HG02981 (cell line): ENCODE results near the gene CCDC106.

Source experiments
- ATAC-seq: cut with Tn5 transposase; IDR thresholded peaks from one replicate; pipeline ENCODE4 v1.9.1; 2021; ENCODE audit warnings: mild to moderate bottlenecking, moderate library complexity; ENCODE audit not compliant: unreplicated experiment

CCDC106 gene

DNA sequence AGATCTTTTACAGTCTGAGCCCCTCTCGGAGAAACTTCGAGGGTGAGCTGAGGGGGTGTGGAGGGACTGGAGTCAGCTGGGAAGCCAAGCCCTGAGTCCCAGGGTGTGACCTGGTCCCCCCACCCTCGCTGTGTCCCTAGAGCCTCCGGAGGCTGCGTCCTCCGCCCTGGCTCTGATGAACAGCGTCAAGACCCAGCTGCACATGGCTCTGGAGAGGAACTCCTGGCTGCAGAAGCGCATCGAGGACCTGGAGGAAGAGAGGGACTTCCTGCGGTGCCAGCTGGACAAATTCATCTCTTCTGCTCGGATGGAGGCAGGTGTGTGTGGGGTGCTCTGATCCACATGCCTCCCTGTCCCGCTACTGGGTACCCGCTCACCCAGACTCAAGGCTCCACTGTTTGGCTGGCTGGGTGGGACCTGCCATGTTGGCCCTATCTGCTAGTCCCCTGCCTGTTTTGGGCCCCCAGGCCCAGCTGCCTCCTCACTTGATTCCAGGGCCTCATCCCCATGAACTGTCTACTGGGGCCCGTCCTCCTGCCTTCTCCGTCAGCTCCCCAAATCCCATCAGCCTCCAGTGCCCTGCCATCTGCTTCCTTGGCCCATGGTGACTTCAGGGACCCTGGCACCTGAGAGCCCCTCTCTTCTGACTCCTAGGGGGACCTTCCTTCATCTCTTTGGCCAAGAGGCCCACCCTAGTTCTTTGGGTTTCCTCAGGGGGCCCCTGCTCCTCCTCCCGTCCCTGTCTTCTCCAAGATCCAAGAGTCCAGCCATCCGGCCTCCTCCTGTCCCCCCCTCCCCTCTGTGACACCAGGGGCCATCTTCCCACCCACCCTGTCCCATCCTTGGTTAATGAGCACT lies 1.5 kb downstream of the CCDC106 start:
- ATAC-seq, result no peak

DNA sequence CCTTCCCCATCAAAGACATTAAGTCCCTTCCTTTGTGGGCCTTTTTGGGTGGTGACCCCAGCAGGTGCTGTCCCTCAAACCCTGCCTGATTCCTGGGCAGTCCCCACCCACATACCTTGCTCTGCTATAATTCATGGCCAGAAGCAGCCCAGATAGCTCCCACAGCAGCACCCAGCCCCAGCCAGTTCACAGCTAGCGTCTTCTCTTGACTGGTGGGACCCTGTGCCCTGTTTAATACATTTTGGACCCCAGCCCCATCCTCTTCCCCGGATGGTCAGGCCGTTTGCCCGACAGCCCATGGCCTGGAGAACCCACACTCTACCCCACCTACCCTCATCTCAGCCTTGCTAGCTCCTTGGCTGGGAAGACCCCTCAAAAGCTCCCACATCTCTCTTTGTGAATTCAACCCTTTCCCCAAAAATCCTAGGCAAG lies 2.1 kb downstream of the CCDC106 start:
- ATAC-seq, result no peak

DNA sequence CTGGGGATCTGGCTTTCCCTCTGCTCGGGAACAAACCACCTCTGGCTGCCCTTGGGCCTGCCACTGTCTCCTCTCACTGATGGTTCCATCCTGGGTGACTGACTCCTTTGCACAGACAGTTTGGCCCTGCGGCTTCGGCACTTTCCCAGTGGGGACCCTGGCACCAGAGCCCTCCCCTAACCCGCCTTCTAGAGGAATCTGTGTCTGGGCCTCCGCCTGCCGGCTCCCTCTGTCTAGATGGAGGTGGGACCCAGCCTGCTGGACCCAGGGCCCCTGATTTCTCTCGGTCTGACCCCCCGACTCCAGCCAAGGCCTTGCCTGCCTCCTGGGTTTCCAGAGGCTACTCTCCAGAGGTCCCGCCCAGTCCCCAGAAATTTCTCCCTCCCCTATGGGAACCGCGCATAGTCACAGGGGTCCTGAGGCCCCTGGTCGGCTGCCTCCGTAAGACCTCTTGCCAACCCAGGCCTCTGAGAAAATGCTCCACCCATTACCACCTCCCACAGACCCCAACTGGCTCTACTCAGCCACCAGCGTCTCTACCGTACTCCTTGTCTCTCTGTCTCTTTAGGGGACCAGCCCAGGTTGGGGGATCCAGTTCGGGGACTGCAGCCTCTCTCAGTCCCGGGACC lies 2.7 kb downstream of the CCDC106 start:
- no peak for ATAC-seq

DNA sequence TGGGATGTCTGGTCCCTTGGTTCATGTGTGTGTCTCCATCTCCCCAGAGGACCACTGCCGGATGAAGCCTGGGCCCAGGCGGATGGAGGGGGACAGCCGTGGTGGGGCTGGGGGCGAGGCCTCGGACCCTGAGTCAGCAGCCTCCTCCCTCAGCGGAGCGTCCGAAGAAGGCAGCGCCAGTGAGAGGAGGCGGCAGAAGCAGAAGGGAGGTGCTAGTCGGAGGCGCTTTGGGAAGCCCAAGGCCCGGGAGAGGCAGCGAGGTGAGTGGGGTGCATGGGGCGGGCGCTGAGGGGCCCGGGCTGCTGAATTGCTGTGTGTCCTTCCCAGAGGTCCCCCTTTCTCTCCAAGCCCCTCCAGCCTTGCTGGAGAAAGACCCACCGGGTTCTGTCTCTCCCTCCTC lies 3.2 kb downstream of the CCDC106 start:
- no peak for ATAC-seq

DNA sequence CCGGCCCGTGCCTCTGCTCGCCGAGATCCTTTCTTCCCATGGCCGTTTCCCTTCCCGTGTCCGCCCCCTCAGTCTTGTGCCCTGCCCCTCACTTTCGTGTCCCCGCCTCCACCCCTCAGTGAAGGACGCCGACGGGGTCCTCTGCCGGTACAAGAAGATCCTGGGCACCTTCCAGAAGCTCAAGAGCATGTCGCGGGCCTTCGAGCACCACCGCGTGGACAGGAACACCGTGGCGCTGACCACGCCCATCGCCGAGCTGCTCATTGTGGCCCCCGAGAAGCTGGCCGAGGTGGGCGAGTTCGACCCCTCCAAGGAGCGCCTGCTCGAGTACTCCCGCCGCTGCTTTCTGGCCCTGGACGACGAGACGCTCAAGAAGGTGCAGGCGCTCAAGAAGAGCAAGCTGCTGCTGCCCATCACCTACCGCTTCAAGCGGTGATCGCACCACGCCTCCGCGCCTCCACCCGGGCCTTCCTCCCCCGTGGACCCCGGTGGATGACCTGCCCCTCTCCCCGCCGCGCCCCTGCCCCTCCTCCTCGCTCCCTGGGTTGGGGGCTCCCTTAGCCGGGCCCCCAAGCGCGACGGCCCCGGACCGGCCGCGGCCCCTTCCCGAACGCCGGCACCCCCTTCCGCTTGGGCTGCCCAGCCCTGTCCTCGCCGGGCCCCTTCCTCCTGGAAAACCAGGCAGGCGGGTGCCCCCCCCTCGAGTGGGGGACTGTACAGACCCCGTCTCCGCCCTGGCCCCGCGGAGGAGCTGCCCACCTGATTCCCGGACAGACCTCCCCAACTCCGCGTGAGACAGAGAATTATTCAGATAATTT lies 4.5 kb downstream of the CCDC106 start:
- ATAC-seq, result no peak

DNA sequence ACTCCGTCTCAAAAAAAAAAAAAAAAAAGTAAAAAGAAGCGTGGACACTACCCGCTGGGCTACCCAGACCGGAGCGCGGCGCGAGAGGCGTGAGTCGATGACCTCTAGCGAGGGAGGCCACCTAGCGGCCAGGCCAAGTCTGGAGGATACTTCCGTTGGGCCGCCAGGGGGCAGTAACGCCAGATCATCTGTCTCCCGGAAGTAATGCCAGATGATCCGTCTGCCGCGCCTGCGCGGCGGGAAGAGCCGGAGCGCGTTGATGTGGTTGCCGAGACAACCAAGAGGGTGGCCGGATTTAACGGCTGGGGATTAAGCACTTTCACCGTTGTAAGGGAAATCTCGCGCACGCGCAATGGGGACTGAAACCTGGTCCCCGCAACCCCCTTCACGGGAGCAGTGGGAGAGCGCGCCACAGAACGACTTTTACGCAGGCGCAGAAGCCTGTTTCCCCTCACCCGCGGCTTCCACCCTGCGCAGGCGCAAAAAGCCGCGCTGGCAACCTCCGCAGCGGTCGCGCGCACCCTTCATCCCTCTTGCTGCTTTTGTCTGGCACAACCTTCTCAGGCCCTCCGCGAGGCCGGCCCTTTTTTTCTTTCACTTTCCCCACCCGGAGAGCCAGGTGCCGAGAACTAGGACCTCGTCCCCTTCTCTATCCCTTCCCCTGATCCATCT lies 5.8 kb downstream of the CCDC106 start:
- ATAC-seq, result peak; percentile 40

DNA sequence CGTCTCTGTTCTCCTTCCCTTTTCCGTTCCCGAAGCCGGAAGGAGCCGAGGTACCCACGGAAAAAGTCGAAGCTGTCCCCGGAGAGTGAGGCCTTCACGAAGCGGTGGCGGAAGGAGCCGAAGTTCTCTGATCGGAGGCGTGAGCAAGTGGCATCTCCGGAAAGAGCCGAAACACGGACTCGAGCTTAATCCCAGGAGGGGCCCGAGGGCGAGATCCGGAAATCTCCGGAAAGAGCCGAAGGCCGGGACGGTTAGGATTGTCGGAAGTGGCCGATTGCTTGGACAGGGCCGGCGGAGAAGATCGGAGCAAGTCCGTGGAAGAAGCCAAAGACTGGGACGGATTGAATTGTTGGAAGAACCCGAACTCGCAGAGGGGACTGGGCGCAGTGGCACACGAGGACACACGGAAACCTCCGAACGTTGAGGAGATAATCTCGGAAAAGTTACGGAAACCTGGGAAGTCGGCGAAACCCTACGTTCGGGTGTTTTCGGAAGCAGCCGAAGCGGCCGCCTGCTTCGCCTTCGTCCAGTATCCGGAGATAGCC lies 6.4 kb downstream of the CCDC106 start:
- peak; percentile 60 for ATAC-seq

DNA sequence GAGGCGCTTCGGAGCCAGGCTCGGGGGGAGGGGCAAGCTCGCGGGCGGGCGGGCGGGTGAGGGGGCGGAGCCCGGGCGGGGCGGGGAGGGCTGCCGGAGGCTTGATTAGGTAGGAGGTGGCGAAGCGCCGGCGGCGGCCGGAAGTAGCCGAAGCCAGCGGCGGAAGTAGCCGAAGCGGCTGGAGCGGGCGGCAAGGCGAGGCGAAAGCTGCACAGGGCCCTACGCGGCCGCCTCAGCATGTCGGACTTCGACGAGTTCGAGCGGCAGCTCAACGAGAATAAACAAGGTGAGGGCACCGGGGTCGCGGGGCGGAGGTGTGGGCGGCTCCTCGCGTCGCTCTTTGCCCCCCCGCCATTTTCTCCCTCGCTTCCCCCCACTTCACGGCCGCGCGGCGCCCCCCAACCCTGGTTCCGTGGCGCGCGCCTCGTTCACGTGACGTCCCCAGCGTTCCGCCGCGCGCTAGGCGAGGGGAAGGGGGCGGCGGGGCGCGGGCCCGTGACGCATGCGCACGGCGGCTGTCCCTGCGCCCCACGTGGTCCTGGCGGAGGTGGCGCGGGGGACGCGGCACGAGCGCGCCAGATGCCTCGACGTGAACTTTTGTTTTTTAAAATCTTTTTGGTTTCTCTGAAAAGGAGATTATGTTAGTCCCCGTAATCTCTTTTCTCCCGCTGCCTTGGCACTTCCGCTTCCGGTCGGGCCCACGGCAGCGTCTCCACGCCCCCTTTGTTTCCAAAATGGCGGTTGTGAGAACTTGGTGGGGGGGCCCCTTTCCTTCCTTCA lies 7.0 kb downstream of the CCDC106 start, which contains the start of gene U2AF2:
Gene U2AF2 (plus strand): TSS at position 168 of the 780 bp plus-strand sequence. CDS start 70 bp downstream, at position 238.
- peak; percentile 36 for ATAC-seq

DNA sequence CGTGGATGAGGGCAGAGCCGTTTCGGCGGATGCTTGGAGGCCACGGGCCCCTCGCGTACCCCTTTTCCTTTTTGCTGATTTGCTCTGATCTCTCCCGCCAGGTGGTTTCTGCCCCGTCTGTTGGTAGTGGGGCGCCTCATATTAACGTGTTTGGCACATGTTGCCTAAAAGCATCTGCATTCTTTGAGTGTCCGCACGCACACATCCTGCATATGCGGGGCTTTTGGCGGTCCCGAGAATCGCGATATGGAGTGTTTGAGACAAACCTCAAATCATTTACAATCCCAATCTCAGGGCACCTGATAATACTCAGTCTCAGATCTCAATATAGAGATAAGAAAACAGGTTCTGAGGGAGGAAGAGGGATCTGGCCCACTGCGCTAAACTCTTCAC lies 7.6 kb downstream of the CCDC106 start:
- ATAC-seq, result no peak

DNA sequence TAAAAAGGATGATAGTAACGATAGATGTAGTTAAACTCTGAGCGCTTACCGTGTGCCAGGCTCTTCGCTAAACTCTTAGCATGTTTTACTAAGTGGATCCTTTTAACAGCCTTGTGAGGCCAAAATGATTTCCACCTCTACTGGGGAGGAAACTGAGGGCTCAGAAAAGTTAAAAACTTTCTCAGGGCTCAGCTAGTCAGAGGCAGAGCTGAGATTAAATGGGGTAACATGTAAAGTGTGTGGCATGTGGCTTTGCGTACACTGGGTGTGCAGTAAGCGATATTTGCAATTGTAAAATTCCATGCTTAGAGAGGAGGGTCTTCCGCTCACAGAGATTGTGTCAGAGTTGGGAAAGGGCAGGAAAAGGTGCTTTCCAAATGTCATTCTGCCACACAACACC lies 8.5 kb downstream of the CCDC106 start:
- no peak for ATAC-seq

DNA sequence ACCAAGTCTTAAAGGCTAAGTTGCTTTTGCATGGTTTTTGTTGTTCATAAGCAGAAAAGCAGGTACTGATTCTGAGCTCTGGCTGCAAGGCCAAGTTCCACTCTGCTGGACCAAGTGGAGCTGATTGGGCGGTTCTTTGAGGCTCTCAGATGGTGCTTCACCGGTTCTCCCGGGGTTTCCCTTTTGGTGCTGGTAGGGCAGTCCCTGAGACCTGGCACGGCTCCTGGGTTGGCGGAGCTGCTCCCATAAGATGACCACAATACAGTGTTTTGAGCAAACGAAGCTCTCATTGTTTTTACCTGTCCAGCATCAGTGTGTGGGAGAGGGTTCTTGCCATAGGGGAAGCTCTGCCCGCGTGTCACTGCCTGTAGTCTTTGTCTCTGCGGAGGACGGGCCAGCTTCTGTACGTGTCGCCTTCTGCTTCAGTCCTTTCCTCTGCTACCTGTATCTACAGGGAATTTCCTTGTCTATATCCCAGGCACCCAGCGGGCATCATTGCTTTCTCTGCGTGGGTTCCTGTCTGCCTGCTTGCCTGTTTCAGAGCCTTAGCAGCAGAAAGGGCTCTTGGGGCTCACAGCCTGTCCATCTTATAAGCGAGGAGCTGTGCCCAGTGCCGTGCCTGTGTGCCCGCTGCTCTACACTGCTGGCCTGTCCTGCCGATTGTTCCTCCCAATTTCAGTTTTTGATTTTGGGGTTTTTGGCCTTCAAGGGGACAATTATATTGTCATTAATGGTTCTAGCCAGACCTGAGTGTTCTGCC lies 9.2 kb downstream of the CCDC106 start:
- no peak for ATAC-seq

DNA sequence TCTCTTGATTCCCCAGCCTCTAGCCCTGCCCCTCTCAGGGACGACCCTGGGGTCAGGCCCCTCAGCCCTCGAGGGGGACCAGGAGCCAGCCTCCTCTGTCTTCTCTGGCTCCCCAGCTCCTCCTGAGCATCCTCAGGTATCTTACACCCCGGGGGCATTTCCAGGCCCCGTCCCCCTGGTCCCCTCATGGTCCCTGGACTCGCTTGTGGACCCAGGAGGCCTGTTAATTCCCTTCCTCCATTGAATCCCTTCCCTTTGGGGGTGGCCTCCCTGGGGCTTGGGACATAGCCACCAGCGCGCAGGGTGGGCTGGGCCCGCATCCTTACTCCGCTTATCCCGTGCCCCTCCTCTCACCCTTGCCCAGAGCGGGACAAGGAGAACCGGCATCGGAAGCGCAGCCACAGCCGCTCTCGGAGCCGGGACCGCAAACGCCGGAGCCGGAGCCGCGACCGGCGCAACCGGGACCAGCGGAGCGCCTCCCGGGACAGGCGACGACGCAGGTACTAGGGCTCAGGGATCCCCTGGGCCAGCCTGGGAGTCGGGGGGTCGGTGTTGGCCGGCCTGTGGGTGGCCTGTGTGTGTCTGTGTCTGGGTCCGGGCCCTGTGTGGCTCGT lies 10.9 kb downstream of the CCDC106 start:
- ATAC-seq, result no peak

DNA sequence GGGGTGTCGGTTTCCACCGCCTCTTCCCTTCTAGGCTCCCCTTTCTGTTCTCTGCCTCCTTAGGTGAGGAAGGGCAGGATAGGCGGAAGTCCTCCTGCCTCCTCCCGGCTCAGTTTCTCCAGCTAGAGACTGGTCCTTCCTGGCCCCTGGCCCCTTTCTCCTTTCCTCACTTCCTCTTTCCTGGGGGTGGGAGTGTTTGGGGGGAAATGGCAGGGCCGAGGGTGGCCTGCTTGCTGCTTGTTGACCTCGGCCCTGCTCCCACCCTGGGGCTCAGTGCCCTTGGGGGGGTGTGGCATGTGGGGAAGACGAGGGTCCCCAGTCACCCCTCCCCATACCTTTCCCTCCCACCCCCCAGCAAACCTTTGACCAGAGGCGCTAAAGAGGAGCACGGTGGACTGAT lies 11.8 kb downstream of the CCDC106 start:
- no peak for ATAC-seq

DNA sequence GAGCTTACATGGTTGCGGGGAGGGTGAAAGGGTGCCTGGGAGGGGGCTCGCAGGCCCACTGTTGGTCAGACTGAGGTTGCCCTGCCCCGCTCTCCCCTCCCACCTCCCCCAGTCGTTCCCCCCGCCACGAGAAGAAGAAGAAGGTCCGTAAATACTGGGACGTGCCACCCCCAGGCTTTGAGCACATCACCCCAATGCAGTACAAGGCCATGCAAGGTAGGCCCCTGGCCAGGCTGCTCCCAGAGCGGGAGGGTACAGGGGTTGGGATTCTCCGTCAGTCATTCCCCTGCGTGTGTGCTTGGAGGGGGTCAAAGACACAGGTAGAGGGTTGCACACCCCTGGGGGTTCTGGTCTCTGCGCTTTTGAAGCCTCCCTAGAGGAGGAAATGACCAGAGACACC lies 12.4 kb downstream of the CCDC106 start:
- no peak for ATAC-seq

DNA sequence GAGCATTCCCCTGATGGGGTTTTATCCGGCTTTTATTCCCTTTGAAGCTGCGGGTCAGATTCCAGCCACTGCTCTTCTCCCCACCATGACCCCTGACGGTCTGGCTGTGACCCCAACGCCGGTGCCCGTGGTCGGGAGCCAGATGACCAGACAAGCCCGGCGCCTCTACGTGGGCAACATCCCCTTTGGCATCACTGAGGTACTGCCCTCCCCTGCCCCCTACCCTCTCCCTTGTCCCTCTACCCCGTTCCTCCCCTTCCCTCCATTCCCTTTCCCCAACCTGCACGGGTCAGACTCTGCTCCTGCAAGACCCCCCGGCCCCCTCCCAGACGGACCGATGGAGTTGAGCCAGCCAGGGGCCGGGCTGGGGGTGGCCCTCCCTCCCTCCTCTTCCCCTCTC lies 13.0 kb downstream of the CCDC106 start:
- ATAC-seq, result no peak

DNA sequence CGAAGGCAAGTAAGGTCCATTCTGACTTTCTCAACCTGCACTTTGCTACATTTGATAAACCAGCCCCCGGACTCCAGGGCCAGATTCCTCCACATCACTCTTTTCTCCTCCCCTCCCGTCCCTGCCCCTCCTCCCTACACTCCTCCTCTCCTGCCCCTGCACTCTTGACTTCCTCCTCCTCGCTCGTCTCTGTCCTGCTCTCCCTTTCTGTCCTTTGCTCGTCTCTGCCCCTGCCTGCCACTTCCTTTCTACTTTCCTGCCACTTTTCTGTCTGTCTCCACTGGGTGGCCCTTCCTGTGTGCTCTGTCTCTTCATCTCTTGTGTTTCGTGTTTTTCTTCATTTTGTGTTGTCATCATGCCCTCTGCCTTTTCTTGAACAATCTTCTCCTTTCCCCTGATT lies 13.8 kb downstream of the CCDC106 start:
- ATAC-seq, result no peak

DNA sequence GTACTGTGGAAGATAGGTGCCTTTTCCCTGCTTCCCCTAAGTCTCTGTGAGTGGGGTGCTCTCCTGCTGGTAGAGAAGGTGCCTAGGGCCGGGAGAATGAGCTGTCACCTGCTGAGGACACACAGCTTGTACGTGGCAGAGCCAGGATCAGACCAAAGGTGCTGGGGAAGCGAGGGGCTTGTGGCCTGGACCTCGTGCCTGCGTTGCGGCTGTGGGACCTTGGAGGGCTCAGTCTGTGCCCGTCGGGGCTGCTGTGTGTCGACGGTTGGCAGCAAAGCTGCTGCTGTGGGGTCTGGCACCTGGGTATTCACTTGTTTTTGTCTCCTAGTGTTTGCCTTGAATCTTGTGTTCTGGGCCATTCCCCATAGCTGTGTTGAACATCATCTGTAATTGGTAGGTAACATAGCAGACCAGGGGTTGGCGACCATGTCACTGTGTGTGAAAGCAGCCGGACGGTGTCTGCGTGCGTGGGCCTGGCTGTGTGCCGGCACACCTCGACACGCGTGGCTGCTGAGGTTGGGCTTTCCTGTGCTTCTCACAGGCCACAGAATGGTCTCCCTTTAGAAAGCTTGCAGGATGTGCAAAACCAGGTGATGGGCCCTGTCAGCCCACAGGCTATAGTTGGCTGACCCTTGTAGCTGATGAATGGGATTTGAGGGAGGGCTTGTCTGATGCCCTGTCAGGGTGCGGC lies 16.0 kb downstream of the CCDC106 start:
- no peak for ATAC-seq

DNA sequence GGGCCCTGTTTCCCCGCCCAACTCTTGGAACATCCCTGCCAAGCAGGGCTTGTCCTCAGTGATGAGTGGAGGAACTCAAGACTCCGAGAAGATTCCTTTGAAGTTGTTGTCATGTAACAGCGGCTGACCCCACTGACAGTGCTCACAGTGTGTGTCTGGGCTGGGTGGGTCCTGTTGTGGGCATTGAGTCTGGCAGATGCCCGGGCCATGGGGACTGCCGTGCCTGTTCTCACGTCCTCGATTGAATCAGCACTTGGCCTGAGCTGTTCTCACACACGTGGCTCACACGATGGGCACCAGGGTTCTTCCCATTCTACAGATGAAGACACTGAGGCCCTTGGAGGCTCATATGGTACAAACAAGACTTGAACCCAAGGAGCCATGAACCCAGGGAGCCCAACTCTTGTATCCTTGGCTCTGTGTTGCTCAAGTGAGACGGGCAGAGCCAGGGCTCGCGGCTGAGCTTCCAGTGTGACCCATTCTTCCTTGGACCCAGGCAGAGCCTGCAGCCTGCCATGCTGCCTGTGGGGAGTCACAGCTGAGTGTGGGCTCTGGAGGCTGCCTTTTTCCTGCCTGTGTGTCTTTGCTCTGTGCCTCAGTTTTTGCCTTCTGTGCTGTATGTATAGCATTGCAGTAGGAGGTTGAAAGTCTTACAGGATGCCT lies 18.5 kb downstream of the CCDC106 start:
- ATAC-seq, result no peak
